Measurements from ENCODE around the gene CPNE5.
A peak's percentile ranks its signal among the peaks of the same experiment; 100 is the strongest.

CPNE5 gene

DNA sequence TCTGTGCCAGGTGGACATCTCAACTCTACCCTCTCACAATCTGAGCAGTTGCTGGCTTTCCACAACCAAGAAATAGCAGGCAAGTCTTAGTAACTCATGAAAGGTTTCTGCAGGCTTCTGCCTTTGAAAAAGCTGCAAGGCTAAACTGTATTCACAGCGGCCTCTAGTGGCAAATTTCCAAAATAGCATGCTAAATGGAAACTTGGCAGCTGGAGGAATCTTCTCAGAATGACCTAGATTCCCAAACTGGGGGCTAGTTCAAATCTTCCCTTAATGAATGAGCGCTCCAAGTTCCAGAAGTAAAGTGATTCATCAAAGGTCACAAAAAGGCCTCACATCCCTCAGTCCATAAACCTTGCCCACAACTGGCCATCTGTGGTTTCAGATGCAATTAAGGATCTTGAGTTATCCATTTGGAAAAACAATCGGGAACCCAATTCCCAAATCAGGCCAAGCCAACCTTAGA, 11.9 kb upstream of the CPNE5 start:
- DNase-seq: peak; percentile 72 to 83 (median 76)
- H3K4me3 ChIP-seq (ENCODE audit: control insufficient read depth in 1 of 7, extremely low read depth in 1 of 7, insufficient read depth in 4 of 7, low read depth in 2 of 7, low read length in 6 of 7): no peak overlapping the region
- H3K27me3 ChIP-seq (replicated peaks in 2 of 5; ENCODE audit: control insufficient read depth in 4 of 5, insufficient read depth in 5 of 5, low read length in 4 of 5): peaks cover 0 to 3% (median 0%) of the 10 kb centered on the region in 5 experiments
- peaks cover 12 to 50% (median 21%) of the 10 kb centered on the region in 4 experiments for H3K4me1 ChIP-seq (ENCODE audit: control extremely low read depth in 1 of 4, control insufficient read depth in 4 of 4, insufficient read depth in 4 of 4, low read length in 3 of 4)
- peaks cover 6 to 27% (median 15%) of the 10 kb centered on the region in 4 experiments for H3K36me3 ChIP-seq (ENCODE audit: control insufficient read depth in 4 of 4, insufficient read depth in 4 of 4, low read length in 3 of 4)
- 56% methylated on average over 3 of the region's 3 CpGs for WGBS (ENCODE audit: insufficient coverage)
- CTCF ChIA-PET: interaction anchor here (0.6 to 10.8 kb wide), 24 partner anchors 9 to 167 kb away, joined by 3 to 189 read pairs (median 8); partner anchors contain the start of genes CPNE5 and PPIL1
- no peak overlapping the region for H3K27ac ChIP-seq (ENCODE audit: insufficient read depth in 1 of 2, low read depth in 1 of 2, low read length in 2 of 2, poor library complexity in 1 of 2, severe bottlenecking in 2 of 2)
- POLR2A ChIA-PET: interaction anchor here (1.0 kb wide), 1 partner anchor 53 kb away, joined by 5 read pairs; no protein-coding TSS in a partner anchor
- H3K9me3 ChIP-seq (ENCODE audit: control extremely low read depth in 1 of 5, control insufficient read depth in 4 of 5, insufficient read depth in 2 of 5, low read depth in 1 of 5, low read length in 4 of 5): no peaks in the 10 kb centered on the region

DNA sequence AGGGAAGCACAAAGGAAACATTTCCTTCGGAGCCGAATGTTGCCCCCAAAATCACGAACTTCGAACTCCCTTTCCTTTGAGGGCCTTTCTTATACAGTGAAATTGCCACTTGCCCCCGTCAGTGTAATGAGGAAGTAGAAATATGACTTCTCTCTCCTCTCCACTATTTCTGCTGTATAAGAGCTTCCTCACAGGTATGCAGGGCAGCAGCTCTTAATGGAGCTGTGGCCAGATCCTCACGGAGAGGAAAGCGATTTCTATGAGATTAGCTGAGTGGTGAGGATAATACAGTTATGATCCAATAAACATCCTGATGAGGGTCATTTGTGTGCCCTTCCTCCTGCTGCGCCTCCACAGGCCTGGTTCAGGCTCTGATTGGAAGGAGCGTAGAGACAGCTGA, 10.8 kb upstream of the CPNE5 start:
- Histone ChIP-seq H3K27me3 (replicated peaks in 2 of 5; ENCODE audit: control insufficient read depth in 4 of 5, insufficient read depth in 5 of 5, low read length in 4 of 5) (peaks cover 0 to 5% (median 0%) of the 10 kb centered on the region in 5 experiments), H3K9me3 (ENCODE audit: control extremely low read depth in 1 of 5, control insufficient read depth in 4 of 5, insufficient read depth in 2 of 5, low read depth in 1 of 5, low read length in 4 of 5) (no peaks in the 10 kb centered on the region), H3K4me1 (ENCODE audit: control extremely low read depth in 1 of 4, control insufficient read depth in 4 of 4, insufficient read depth in 4 of 4, low read length in 3 of 4) (peaks cover 12 to 50% (median 21%) of the 10 kb centered on the region in 4 experiments), H3K27ac (ENCODE audit: insufficient read depth in 1 of 2, low read depth in 1 of 2, low read length in 2 of 2, poor library complexity in 1 of 2, severe bottlenecking in 2 of 2) (no peak overlapping the region), H3K4me3 (ENCODE audit: control insufficient read depth in 1 of 7, extremely low read depth in 1 of 7, insufficient read depth in 4 of 7, low read depth in 2 of 7, low read length in 6 of 7) (no peak overlapping the region), H3K36me3 (ENCODE audit: control insufficient read depth in 4 of 4, insufficient read depth in 4 of 4, low read length in 3 of 4) (peaks cover under 1 to 15% (median 4%) of the 10 kb centered on the region in 4 experiments)
- 46% methylated on average over 4 of the region's 9 CpGs for WGBS (ENCODE audit: insufficient coverage)
- ChIA-PET CTCF (interaction anchor here (0.8 to 10.8 kb wide), 20 partner anchors 8 to 359 kb away, joined by 3 to 189 read pairs (median 5); partner anchors contain the start of genes CPNE5 and PPIL1), POLR2A (no interaction called here)
- peak in 2 of 3 donors; percentile 22 to 32 for DNase-seq

DNA sequence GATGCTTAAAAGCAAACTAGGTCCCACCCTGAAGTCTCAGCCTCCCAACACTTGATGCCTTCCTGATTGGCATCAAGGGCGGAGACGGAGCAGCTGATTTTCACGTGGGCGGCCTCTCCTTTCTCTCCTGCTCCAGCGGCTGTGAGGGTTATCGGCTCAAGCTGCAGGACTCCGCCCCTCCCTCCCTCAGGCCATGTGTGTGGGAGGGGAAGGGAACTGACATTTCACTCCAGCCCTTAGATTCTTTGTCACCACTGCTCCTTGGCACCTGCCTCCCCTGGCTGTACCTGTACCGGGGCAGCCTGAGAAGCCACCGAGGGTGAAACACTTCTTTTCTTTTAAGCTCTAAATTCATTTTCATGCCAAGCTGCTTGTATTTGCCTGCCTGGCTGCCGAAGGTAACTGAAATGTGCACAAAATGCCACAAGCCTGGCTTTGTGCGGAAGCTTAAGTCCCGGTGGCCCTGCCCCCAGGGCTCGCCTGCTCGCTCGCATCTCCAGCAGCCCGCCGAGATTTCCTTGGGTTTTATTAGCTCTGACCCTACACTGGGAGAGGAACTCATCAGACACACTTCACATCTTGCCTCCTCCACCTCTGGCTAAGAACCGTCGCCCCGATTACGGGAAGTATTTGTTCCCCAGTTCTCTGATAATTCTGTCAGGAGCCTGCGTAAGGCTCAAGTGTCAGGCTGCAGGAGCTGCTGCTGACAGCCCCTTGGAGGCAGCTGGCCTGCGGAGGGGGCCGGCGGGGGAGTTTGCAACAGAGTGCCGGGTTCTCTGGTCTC, 9.6 kb upstream of the CPNE5 start:
- CTCF ChIA-PET: interaction anchor here (1.0 to 10.8 kb wide), 20 partner anchors 8 to 130 kb away, joined by 3 to 189 read pairs (median 4); partner anchors contain the start of genes C6orf89, CPNE5 and PPIL1
- under 1% methylated on average over 12 of the region's 26 CpGs for WGBS (ENCODE audit: insufficient coverage)
- DNase-seq: peak in 2 of 3 donors; percentile 44 to 58
- Histone ChIP-seq H3K4me1 (ENCODE audit: control extremely low read depth in 1 of 4, control insufficient read depth in 4 of 4, insufficient read depth in 4 of 4, low read length in 3 of 4) (peaks cover 12 to 49% (median 21%) of the 10 kb centered on the region in 4 experiments), H3K27ac (ENCODE audit: insufficient read depth in 1 of 2, low read depth in 1 of 2, low read length in 2 of 2, poor library complexity in 1 of 2, severe bottlenecking in 2 of 2) (no peak overlapping the region), H3K36me3 (ENCODE audit: control insufficient read depth in 4 of 4, insufficient read depth in 4 of 4, low read length in 3 of 4) (peaks cover 0 to 15% (median 2%) of the 10 kb centered on the region in 4 experiments), H3K27me3 (replicated peaks in 2 of 5; ENCODE audit: control insufficient read depth in 4 of 5, insufficient read depth in 5 of 5, low read length in 4 of 5) (peaks cover 0 to 5% (median 0%) of the 10 kb centered on the region in 5 experiments), H3K9me3 (ENCODE audit: control extremely low read depth in 1 of 5, control insufficient read depth in 4 of 5, insufficient read depth in 2 of 5, low read depth in 1 of 5, low read length in 4 of 5) (no peaks in the 10 kb centered on the region), H3K4me3 (ENCODE audit: control insufficient read depth in 1 of 7, extremely low read depth in 1 of 7, insufficient read depth in 4 of 7, low read depth in 2 of 7, low read length in 6 of 7) (peak overlapping the region in 5 of 7 experiments; percentile 16 to 66 (median 53))
- POLR2A ChIA-PET: interaction anchor here (0.6 to 1.0 kb wide), 2 partner anchors 11 to 128 kb away, joined by 3 read pairs; no protein-coding TSS in a partner anchor

- ChIA-PET POLR2A (interaction anchor here (1.0 kb wide), 1 partner anchor 11 kb away, joined by 3 read pairs; no protein-coding TSS in a partner anchor), CTCF (interaction anchor here (0.9 to 10.8 kb wide), 11 partner anchors 11 to 87 kb away, joined by 3 to 189 read pairs (median 4); partner anchors contain the start of genes C6orf89 and CPNE5)
- peaks cover 0 to 5% (median 0%) of the 10 kb centered on the region in 5 experiments for H3K27me3 ChIP-seq (replicated peaks in 2 of 5; ENCODE audit: control insufficient read depth in 4 of 5, insufficient read depth in 5 of 5, low read length in 4 of 5)
- peaks cover 11 to 40% (median 21%) of the 10 kb centered on the region in 4 experiments for H3K4me1 ChIP-seq (ENCODE audit: control extremely low read depth in 1 of 4, control insufficient read depth in 4 of 4, insufficient read depth in 4 of 4, low read length in 3 of 4)
- 94% methylated on average over 6 of the region's 6 CpGs for WGBS (ENCODE audit: insufficient coverage)
- H3K27ac ChIP-seq (ENCODE audit: insufficient read depth in 1 of 2, low read depth in 1 of 2, low read length in 2 of 2, poor library complexity in 1 of 2, severe bottlenecking in 2 of 2): no peak overlapping the region
- no peak for DNase-seq
- H3K4me3 ChIP-seq (ENCODE audit: control insufficient read depth in 1 of 7, extremely low read depth in 1 of 7, insufficient read depth in 4 of 7, low read depth in 2 of 7, low read length in 6 of 7): no peak overlapping the region
- H3K9me3 ChIP-seq (ENCODE audit: control extremely low read depth in 1 of 5, control insufficient read depth in 4 of 5, insufficient read depth in 2 of 5, low read depth in 1 of 5, low read length in 4 of 5): no peaks in the 10 kb centered on the region
- peaks cover 0 to 7% (median 0%) of the 10 kb centered on the region in 4 experiments for H3K36me3 ChIP-seq (ENCODE audit: control insufficient read depth in 4 of 4, insufficient read depth in 4 of 4, low read length in 3 of 4)
These were observed 8.7 kb upstream of the CPNE5 start for GRCh38 chr6:36847991-36848390.

DNA sequence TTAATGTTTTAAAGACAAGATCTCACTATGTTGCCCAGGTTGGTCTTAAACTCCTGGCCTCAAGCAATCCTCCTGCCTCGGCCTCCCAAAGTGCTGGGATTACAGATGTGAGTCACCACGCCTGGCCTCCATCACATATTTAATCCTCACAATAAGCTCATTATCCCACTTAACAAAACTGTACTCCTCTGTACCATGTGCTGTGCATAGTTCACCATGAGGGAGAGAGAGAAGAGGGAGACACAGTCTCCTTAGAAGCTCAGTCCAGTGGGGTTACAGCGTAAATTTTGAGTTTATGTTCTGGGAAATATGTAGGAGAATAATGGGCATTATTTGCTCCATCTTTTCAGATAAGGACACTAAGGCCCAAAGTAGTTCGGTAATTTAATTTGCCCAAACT, 7.9 kb upstream of the CPNE5 start:
- WGBS (ENCODE audit: insufficient coverage): 93% methylated on average over 3 of the region's 4 CpGs

GRCh38 chr6:36845233-36845632, 6.0 kb upstream of the CPNE5 start:
- Histone ChIP-seq H3K27ac (ENCODE audit: insufficient read depth in 1 of 2, low read depth in 1 of 2, low read length in 2 of 2, poor library complexity in 1 of 2, severe bottlenecking in 2 of 2) (no peak overlapping the region), H3K4me1 (ENCODE audit: control extremely low read depth in 1 of 4, control insufficient read depth in 4 of 4, insufficient read depth in 4 of 4, low read length in 3 of 4) (peaks cover 6 to 29% (median 25%) of the 10 kb centered on the region in 4 experiments), H3K36me3 (ENCODE audit: control insufficient read depth in 4 of 4, insufficient read depth in 4 of 4, low read length in 3 of 4) (no peaks in the 10 kb centered on the region), H3K4me3 (ENCODE audit: control insufficient read depth in 1 of 7, extremely low read depth in 1 of 7, insufficient read depth in 4 of 7, low read depth in 2 of 7, low read length in 6 of 7) (no peak overlapping the region), H3K27me3 (replicated peaks in 2 of 5; ENCODE audit: control insufficient read depth in 4 of 5, insufficient read depth in 5 of 5, low read length in 4 of 5) (peaks cover 0 to 16% (median 5%) of the 10 kb centered on the region in 5 experiments), H3K9me3 (ENCODE audit: control extremely low read depth in 1 of 5, control insufficient read depth in 4 of 5, insufficient read depth in 2 of 5, low read depth in 1 of 5, low read length in 4 of 5) (no peaks in the 10 kb centered on the region)
- 97% methylated on average over 4 of the region's 4 CpGs for WGBS (ENCODE audit: insufficient coverage)
- ChIA-PET POLR2A (no interaction called here), CTCF (interaction anchor here (1.4 to 10.8 kb wide), 3 partner anchors 13 to 86 kb away, joined by 4 to 128 read pairs (median 4); partner anchors contain the start of gene CPNE5)
- no peak for DNase-seq

More for the DNA sequence above, 7.9 kb upstream of the CPNE5 start:
- H3K4me3 ChIP-seq (ENCODE audit: control insufficient read depth in 1 of 7, extremely low read depth in 1 of 7, insufficient read depth in 4 of 7, low read depth in 2 of 7, low read length in 6 of 7): no peak overlapping the region
- peaks cover 9 to 32% (median 21%) of the 10 kb centered on the region in 4 experiments for H3K4me1 ChIP-seq (ENCODE audit: control extremely low read depth in 1 of 4, control insufficient read depth in 4 of 4, insufficient read depth in 4 of 4, low read length in 3 of 4)
- H3K36me3 ChIP-seq (ENCODE audit: control insufficient read depth in 4 of 4, insufficient read depth in 4 of 4, low read length in 3 of 4): no peaks in the 10 kb centered on the region
- ChIA-PET CTCF (interaction anchor here (1.0 to 10.8 kb wide), 3 partner anchors 15 to 80 kb away, joined by 3 to 189 read pairs (median 128); partner anchors contain the start of gene CPNE5), POLR2A (no interaction called here)
- no peak for DNase-seq
- H3K27me3 ChIP-seq (replicated peaks in 2 of 5; ENCODE audit: control insufficient read depth in 4 of 5, insufficient read depth in 5 of 5, low read length in 4 of 5): peaks cover 0 to 5% (median 0%) of the 10 kb centered on the region in 5 experiments
- no peak overlapping the region for H3K27ac ChIP-seq (ENCODE audit: insufficient read depth in 1 of 2, low read depth in 1 of 2, low read length in 2 of 2, poor library complexity in 1 of 2, severe bottlenecking in 2 of 2)
- H3K9me3 ChIP-seq (ENCODE audit: control extremely low read depth in 1 of 5, control insufficient read depth in 4 of 5, insufficient read depth in 2 of 5, low read depth in 1 of 5, low read length in 4 of 5): no peaks in the 10 kb centered on the region
